PFSK-1 (cell line): Measurements from ENCODE around the gene CLEC2L.

Experiments
- POLR2AphosphoS5 ChIP-seq: IDR thresholded peaks from 2 replicates; pipeline ENCODE4 v1.6.1; 2012; ENCODE audit warnings: low read depth, mild to moderate bottlenecking, control low read depth, low read length, moderate library complexity
- SIN3A ChIP-seq: IDR thresholded peaks from 2 replicates; pipeline ENCODE4 v1.6.1; 2012; ENCODE audit warnings: mild to moderate bottlenecking, low read length, moderate library complexity, borderline replicate concordance; ENCODE audit not compliant: insufficient read depth
- TAF1 ChIP-seq: IDR thresholded peaks from 2 replicates; pipeline ENCODE4 v1.6.1; 2012; ENCODE audit warnings: low read length, control low read depth, borderline replicate concordance; ENCODE audit not compliant: insufficient read depth
- TF ChIP-seq, protein P1 (sequence below), 2 experiments: IDR thresholded peaks; 2 replicates each; pipeline versions ENCODE4 v1.6.1 to v1.8.0; 2011 to 2012; ENCODE audit warnings: low read depth in 2 of 2, low read length in 2 of 2, control low read depth in 1 of 2, inconsistent platforms in 1 of 2, mild to moderate bottlenecking in 1 of 2, moderate library complexity in 1 of 2; ENCODE audit not compliant: insufficient read depth in 1 of 2

DNA sequence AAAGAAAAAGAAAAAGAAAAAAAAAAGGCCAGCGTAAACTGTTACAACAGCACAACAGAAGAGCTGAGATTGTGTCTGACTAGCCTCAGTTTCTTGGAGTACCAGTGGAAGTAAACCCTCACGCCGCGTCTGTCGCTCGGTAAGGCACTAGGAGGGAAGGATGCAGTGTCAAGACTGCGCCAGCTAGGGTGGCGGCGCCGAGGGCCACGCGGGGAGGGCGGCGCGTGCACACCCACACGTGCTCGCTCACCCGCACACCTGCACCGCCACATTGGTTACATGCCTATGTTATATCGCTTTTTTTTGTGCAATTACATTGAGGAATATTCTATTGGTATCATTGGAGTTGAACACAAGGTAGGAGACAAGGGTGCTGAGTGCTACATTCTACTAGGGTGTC, 48.2 kb downstream of the CLEC2L start:
- TF ChIP-seq POLR2AphosphoS5 (no peak), TAF1 (no peak), SIN3A (no peak)
- TF ChIP-seq, protein P1, sequence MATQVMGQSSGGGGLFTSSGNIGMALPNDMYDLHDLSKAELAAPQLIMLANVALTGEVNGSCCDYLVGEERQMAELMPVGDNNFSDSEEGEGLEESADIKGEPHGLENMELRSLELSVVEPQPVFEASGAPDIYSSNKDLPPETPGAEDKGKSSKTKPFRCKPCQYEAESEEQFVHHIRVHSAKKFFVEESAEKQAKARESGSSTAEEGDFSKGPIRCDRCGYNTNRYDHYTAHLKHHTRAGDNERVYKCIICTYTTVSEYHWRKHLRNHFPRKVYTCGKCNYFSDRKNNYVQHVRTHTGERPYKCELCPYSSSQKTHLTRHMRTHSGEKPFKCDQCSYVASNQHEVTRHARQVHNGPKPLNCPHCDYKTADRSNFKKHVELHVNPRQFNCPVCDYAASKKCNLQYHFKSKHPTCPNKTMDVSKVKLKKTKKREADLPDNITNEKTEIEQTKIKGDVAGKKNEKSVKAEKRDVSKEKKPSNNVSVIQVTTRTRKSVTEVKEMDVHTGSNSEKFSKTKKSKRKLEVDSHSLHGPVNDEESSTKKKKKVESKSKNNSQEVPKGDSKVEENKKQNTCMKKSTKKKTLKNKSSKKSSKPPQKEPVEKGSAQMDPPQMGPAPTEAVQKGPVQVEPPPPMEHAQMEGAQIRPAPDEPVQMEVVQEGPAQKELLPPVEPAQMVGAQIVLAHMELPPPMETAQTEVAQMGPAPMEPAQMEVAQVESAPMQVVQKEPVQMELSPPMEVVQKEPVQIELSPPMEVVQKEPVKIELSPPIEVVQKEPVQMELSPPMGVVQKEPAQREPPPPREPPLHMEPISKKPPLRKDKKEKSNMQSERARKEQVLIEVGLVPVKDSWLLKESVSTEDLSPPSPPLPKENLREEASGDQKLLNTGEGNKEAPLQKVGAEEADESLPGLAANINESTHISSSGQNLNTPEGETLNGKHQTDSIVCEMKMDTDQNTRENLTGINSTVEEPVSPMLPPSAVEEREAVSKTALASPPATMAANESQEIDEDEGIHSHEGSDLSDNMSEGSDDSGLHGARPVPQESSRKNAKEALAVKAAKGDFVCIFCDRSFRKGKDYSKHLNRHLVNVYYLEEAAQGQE (IDR thresholded peaks at IDR 0.05; ENCODE audit: insufficient read depth in 1 of 2, low read depth in 2 of 2, low read length in 2 of 2): no peak
